NCI-H187 treated with DMSO at 0.1 percent for 48 hours (cell line): ENCODE data around the gene PLD5.
"Not testable (repeated sequence)": the region's sequence is repeated elsewhere in the genome, so short reads cannot be mapped to it uniquely, and the experiment has no call there.

Experiments used
- DNase-seq: peaks from one replicate; lab custom pipeline; 2025; lab: John Stamatoyannopoulos, UW

The PLD5 gene

DNA sequence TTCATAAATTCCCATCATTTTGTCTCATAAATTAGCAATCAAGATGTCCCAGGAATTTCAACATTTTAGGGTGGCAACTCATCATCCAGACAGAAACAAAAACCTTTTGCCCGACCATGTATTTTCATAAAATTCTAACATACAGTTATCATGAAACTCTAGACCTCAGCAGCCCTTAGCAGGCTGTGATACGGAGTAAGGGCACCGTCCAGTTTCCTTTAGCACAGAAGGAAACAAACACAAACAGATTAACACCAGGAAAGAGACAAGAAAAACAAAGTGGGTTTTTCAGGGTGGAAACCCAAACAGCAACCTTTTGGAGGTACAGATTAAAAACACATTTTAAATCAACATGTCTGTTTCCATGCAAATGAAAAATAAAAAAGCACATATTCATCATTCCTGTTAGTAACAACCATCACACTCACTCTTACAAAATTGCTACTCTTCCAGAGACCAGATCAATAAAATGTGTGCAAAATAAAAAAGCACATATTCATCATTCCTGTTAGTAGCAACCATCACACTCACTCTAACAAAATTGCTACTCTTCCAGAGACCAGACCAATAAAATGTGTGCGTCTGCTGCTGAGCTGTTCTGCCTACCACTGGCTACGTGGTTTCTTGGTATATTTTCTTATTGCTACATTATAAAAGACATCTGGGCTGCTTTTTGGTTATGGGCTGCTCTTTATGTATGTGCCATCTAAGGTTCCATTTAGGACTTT is 241.6 kb downstream of the PLD5 start:
- not testable (repeated sequence) for DNase-seq

DNA sequence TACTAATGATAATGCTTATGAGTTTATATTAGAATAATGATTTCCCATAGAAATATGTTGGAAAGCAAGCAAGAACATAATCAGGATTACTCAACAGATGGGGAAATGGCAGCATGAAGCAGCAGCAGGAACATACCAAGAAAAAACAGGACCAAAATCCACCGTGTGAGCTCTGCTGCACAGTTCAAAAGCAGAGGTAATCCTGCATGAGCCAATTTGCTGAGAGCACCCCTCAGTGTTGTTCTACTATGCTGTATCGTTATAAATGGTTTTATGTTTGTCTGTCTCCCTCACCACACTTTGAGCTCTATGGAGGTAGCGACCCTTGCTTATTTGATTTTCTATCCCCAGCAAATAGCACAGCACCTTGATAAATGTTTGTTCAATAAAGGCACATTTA is 246.1 kb downstream of the PLD5 start:
- DNase-seq, result not testable (repeated sequence)

DNA sequence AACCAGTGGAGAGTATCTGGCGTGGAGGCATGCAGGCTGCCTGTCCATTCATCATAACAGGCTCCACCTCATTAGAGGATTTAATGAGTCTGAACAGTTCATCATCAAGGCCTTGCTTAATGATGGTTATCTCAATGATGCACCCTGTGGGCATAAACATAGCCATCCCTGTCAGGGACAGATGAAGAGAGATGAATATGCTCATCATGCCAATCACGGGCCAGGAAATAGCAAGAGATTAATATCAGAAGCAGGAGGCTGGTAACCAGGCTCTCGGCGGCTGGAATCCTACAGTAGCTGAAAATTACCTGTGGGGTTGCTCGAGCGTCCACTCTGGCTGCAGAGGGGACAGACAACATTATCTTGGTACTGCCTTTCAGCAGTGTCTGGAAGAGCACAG is 247.7 kb downstream of the PLD5 start:
- DNase-seq, result not testable (repeated sequence)

DNA sequence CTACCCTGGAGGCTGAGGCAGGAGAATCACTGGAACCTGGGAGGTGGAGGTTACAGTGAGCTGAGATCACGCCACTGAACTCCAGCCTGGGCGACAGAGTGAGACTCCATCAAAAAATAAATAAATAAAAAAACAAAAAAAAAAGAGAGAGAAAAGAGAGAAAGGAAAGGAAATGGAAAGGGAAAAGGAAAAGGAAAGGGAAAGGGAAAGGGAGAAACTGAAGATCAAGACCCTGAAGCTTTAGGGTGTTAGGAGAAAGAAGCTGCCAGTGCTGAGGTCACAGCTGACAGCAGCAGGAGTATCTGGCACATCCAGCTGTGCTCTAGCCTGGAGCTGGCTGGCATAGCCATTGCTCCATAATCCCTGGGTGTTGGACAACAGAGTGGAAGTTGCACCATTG is 257.5 kb downstream of the PLD5 start:
- DNase-seq, result not testable (repeated sequence)

DNA sequence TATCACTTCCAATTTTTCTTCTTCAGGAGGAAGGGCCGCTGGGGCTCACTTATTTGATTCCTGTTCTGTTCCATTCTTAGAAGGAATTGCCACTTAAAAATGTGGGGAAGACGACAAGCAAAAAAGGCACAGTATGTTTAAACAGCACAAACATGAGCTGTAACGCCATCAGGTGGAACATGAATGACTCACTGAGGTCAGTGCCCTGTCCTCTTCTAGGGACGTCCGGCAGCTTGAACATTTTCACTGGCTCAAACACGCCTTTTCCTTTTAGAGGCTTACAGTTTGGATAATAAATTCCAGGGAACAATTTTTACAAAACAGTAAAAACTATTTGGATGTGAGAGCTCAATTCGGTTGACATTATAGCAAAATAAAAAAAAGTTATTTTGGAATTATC is 260.1 kb downstream of the PLD5 start:
- not testable (repeated sequence) for DNase-seq

DNA sequence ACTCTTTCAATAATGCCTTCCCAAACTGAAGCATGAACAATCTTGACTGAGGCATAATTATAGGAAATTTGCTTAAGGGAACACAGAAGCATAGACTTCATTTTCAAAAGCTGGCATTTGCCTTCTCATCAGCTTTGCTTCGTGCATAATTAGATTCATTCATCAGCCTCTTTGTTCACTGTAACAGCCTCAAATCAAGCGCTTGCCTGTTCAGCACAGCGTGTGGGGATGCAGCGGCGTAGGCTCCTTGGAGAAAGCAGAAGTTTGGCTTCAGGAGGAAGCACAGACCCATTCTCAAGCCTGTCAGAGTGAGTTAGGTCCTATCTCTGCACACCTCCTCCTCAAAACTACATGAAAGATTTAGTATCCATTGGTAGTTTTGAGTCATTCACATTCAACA is 279.2 kb downstream of the PLD5 start:
- DNase-seq, result no peak

DNA sequence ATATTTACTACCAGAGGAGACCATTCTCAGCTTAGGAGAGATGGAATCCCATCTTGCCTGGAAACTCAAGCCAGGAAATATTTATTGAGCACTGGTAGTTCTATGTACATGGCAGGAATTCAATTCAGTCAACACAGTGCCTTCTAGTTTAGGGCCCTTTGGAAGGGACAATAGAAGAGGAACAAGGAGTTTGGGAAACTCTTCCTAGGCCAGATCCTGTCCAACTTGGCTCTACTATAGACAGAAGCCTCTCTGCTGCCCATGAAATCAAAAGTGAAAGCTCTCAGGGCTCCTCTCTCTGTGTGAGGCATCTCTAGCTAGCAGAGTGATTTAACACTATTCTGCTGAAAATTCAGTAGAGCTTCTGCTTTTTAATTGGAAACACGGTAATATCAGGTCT is 281.0 kb downstream of the PLD5 start:
- DNase-seq, result no peak

DNA sequence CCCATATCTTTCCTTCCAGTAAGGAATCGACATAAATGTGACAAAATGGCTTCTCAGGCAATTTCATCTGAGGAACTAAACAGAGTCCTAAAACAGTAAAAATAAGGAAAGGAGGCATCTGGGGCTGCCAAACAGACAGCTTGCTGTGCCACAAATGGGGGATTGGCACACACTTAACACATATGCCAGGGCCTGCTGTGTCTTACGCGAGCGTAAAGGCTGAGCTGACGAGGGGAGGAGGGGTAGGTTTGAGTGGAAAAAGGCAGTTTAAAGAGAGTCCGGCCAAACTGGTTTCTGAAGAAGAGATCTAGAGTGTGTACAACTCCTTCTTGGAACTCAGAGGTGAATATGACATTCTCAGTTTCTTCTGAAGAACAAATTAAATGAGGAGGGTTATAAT is 281.5 kb downstream of the PLD5 start:
- no peak for DNase-seq

DNA sequence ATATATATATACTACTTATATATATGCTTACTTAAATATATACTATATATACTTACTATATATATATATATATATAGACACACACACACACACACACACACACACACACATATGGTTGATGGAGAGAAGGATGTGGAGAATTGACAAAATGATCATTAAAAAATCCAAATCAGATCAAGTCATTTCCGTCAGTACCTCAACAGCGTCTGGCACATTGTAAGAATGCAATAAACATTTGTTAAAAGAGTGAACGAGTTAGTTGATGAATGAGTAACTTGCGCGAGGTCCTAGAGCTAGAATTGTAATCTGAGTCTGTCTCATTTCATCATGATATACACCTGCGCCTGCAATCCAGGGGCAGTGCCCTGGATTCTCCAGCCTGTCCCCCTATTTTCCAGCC is 282.6 kb downstream of the PLD5 start:
- DNase-seq, result no peak

DNA sequence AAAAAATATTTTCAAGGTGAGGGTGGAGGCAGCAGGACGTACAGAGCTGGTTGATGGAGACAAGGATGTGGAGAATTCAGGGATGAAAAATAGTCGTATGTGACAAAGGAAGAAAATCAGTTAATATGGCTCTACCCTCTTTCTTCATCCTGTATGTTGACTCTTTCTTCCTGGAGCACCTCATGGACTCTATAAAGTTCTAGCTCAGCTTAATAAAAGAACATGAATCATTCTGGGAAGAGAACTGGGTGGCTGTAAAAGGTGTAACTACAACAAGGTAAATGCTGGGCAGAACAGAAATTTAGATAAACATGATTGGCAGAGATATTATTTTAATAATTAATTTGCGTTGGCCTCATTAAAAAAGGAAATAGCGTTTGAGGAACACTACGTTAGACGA is 283.8 kb downstream of the PLD5 start:
- DNase-seq, result no peak

DNA sequence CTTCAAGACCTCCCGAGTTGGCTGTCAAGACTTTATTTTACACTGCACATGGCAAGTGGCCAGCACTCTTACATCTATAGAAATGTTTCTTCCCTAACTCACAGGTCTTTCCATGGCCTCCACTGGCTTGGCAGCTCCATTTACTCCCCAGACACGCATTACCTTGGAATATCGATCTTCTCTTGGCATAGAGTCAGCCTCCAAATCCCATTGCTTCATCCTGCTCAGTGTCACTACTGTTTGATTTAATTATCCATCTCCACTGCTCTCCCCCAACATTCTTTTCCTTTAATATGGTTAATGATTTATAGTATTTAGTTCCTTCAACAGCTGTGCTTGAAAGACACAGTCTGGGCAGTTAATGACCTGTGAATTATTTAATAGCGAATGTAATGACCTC is 284.4 kb downstream of the PLD5 start:
- DNase-seq, result no peak

DNA sequence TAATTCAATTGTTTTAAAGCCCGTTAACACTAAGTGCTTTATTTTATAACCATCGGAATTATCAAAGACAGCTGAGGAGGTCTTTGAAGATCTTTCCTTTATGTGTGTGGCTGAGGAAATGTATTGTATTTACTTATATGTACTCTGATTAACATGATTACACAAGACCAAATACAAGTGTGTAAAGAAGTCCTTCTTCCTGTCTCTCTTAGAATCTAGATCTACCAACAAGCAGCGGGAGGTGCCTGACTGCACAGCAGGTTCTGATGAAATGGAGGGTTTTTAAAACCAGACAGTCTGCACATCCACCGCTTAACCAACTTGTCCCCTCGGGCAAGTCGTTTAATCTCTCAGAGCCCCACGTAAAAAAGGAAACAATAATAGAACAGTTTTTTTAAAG is 285.1 kb downstream of the PLD5 start:
- no peak for DNase-seq

DNA sequence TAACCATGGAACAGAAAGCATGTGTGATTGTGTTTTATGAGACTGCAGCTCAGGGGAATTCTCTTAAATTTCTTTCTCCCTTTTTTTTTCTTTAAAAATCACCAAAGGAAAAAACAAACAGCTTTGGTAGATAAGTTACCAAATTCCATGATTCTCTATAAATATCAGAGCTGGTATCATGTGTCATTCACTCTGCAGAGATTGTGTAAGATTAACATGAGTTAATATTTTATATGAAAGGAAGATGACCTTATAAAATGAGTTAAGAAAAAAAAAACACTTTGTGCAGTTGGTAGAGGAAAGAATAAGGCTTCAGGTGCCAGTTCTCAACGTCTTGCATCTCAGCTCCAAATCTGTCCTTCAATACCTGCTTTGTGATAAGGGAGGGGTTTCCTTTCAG is 287.4 kb downstream of the PLD5 start:
- DNase-seq, result no peak

DNA sequence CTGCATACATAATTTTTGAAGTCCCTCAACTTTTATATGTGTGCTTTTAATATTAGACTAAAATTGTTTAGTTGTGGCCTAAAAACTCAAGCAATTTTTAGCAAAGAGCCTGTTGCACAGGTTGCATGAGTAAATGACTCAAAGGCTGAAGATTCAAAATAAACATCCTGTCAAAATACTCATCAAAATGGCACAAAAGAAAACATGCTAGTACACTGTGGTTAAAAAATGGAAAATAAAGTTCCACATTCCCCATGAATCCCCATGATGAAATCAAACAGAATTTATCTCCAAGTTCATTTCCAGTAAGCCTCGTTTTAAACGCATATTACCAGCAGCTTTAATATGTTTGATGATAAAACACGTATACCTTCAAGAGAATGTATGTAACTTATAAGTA is 295.5 kb downstream of the PLD5 start:
- no peak for DNase-seq

DNA sequence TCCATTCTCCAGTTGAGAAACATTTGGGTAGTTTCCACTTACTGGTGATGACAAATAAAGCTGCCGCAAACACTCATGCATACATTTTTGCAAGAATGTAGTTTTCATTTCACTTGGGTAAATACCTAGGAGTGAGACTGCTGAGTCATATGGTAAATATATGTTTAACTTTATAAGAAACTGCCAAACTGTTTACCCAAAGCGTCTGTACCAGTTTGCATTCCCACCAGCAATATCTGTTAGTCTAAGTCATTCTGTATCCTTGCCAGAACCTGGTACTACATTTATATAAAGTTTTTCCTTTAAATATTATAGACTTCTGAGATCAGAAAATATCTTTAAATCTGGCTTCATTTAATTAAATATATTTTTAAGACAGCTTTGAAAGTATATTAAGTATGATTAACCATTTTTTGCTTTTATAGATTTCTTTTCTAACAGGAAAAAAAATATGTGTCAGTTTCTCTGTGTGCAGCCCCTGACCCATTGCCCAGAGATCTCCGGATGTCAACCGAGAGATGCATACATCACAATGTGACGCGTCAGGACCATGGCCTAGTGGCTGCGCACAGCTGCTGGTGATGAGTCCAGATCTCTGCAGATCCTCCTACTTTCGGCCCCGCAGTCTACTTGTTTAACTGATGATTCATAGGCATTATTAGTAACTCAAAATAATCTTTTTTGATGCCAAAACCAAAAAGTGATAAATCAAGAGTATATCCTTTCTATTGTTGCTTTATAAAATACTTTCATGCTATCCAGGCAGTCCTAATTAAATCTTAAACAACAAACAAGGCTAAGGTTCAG is 298.5 kb downstream of the PLD5 start:
- DNase-seq, result no peak

DNA sequence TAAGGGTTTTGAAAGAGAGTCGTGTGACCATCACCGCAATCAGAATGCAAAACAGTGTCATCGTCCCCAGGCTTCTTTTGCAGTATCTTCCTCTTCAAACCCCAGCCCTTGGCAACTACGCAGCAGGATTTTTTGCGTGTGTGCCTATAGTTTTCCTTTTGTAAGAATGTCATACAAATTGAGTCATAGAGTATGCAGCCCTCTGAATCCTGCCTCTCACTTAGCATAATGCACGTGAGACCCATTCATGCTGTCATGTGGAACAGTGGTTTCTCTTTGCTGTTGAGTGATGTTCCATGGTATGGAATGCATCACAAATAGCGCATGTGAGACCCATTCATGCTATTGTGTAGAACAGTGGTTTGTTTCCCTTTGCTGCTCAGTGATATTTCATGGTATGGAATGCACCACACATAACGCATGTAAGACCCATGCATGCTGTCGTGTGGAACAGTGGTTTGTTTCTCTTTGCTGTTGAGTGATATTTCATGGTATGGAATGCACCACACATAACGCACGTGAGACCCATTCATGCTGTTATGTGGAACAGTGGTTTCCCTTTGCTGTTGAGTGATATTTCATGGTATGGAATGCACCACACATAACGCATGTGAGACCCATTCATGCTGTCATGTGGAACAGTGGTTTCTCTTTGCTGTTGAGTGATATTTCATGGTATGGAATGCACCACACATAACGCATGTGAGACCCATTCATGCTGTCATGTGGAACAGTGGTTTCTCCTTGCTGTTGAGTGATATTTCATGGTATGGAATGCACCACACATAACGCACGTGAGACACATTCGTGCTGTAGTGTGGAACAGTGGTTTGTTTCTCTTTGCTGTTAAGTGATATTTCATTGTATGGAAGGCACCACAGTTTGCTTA is 299.4 kb downstream of the PLD5 start:
- not testable (repeated sequence) for DNase-seq

DNA sequence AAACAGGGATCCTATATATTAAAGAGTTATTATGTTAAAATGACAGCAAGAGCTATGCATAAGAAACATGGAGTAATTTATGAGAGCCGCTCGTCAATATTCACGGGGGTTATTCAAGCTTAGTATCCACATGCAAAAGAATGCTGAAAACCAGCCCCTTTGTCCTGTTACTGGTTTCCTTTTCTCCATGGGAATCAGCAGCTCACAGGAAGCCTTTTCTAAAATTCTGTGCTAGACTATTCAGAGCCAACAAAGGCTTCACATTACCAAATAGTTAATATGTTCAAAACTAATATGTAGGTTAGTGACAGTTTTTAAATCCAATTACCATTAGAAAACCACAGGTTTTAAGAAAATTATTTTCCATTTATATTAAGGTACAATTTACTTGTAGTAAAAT is 300.0 kb downstream of the PLD5 start:
- no peak for DNase-seq

DNA sequence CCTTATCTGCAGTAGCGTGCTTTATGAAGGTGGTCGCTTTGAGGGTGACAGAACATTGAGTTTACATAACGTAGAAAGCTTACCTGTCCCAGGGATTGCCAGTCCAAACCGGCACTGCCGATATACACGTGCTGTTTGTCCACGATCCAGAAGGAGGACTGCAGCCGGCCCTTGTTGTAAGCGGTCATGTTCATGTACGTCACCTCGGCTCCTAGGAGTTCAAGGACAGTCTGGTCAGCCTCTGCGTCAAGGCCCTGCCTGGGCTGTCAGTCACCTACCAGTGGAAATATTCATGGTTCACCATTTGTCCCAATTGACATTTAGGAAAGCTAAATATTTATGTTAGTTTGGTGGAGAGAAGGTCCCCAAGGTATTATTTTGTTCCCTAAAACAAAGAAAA is 304.6 kb downstream of the PLD5 start:
- DNase-seq, result no peak

DNA sequence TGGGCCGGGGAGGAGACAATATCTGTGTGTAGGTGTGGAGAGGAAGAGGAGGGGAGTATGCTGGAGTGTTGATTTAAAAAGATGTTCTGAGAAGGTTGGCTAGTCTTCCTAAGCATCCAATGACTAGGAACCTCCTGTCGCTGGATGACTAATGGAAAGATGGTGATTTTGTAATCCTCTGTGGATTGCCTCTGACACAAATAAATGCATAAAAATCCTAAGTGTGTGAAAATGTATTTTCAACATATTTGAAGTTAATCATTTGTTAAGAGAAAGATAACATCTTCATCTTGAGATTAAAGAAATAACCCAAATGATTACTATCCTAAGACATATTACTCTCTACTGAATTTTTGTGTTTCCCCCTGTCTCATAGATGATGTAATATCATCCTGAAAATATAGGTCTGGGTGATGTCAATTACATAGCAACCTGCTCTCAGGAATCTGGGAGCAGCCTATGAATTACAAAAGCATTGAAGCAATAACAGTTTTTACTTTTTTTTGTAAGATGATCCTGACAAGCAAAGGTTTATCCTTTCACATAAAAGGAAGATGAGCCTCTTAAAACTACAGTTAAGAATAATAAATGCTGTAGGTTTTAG is 305.1 kb downstream of the PLD5 start:
- DNase-seq, result no peak

DNA sequence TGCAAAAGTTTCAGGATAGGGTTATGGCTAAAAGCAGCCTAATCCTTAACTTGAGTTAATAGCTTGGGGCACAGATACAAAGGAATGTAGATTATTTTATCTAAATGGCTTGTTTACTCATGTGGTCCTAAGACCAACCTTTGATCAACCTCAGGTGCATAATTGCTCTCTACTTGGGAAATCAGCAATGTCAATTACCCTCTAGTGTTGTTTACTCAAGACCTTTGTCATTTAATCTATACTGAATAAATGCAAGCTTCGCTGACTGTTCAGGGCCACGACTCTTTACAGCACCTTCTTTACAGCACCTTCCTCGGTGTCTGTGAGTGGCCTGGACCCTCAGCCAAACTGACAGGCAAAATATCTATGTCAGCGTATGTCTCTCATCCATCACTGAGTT is 308.1 kb downstream of the PLD5 start:
- DNase-seq, result no peak

DNA sequence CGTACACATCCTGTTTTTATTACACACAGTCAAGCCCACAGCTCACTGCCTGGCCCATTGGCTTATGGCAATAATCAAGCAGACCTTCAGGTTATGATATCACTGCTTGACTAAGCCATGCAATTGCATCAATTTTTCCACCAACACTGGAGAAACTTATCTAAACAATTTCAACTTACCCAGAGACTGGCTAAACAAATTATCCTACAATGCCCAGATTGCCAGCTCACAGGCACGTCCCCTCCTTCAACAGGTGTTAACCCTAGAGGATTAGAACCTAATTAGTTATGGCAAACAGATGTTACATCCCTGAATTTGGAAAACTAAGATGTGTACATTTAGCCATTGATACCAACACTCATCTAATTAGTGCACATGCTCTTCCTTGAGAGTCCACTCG is 310.0 kb downstream of the PLD5 start:
- DNase-seq, result not testable (repeated sequence)

DNA sequence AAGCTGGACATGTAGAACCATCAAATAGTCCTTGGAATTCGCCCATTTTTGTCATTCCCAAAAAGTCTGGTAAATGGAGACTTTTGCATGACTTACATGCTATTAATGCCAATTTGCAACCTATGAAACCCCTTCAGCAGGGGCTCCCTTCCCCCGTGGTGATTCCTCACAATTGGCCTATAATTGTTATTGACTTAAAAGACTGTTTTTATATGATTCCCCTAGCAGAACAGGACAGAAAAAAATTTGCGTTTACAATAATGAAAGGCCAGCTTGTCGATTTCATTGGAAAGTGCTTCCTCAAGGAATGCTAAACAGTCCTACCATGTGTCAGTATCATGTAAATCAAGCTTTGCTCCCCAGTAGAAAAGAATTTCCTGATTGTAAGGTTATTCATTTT is 311.5 kb downstream of the PLD5 start:
- not testable (repeated sequence) for DNase-seq
